Spleen (tissue), 11 donors: ENCODE data around the gene ADAM21. TPM values are rescaled to one million over a fixed set of nuclear protein-coding genes. Genes with fewer than 3 reads are reported as not detected.
"Not testable (repeated sequence)": the region's sequence is repeated elsewhere in the genome, so short reads cannot be mapped to it uniquely, and the experiment has no call there.

Source experiments
- DNase-seq: peaks from one replicate; pipeline ENCODE4 v3.0.0-alpha.2; 2020
- H3K27ac ChIP-seq, 8 donors: fragments of 200-600 bp; sonication (generic) in 7 of 8; 1 replicate in 4 of 8; 2 replicates in 4 of 8; pipeline versions ENCODE4 v1.5.0 to v1.8.0; 2016 to 2021; ENCODE audit warnings: inconsistent platforms in 4 of 8, mild to moderate bottlenecking in 4 of 8, moderate library complexity in 1 of 8
- H3K27me3 ChIP-seq, 7 donors: fragments of 200-600 bp; sonication (generic) in 6 of 7; replicated peaks in 1 of 7; 1 replicate in 4 of 7; 2 replicates in 3 of 7; pipeline versions ENCODE4 v1.5.0 to v1.8.0; 2016 to 2021; ENCODE audit warnings: inconsistent platforms in 3 of 7, mild to moderate bottlenecking in 1 of 7
- H3K36me3 ChIP-seq, 6 donors: fragments of 200-600 bp; sonication (generic) in 5 of 6; 1 replicate in 4 of 6; 2 replicates in 2 of 6; pipeline versions ENCODE4 v1.5.0 to v1.8.0; 2016 to 2021; ENCODE audit warnings: inconsistent platforms in 2 of 6
- H3K4me1 ChIP-seq, 6 donors: fragments of 200-600 bp; sonication (generic) in 5 of 6; 1 replicate in 3 of 6; 2 replicates in 3 of 6; pipeline versions ENCODE4 v1.5.0 to v1.8.0; 2016 to 2021; ENCODE audit warnings: inconsistent platforms in 3 of 6
- H3K4me3 ChIP-seq, 8 donors: fragments of 200-600 bp; sonication (generic) in 7 of 8; 1 replicate in 4 of 8; 2 replicates in 4 of 8; pipeline versions ENCODE4 v1.5.0 to v1.8.0; 2016 to 2021; ENCODE audit warnings: inconsistent platforms in 4 of 8, mild to moderate bottlenecking in 4 of 8, moderate library complexity in 2 of 8
- H3K9me3 ChIP-seq, 8 donors: fragments of 200-600 bp; sonication (generic) in 7 of 8; 1 replicate in 4 of 8; 2 replicates in 4 of 8; pipeline versions ENCODE4 v1.5.0 to v1.8.0; 2016 to 2021; ENCODE audit warnings: inconsistent platforms in 4 of 8
- CTCF ChIP-seq, 11 experiments: fragments of 200-600 bp in 7 of 11; fragments of 450-650 bp in 4 of 11; sonication (generic) in 4 of 11; IDR thresholded peaks in 8 of 11; conservative IDR thresholded peaks in 3 of 11; 1 replicate in 7 of 11; 2 replicates in 4 of 11; pipeline versions ENCODE4 v1.4.0 to v1.8.0; 2016 to 2021; ENCODE audit warnings: antibody characterized with exemption in 11 of 11, inconsistent platforms in 4 of 11, mild to moderate bottlenecking in 1 of 11
- POLR2A ChIP-seq, 3 donors: fragments of 450-650 bp; IDR thresholded peaks; one replicate each; pipeline ENCODE4 v1.5.1; 2017; ENCODE audit warnings: antibody characterized with exemption in 3 of 3, mild to moderate bottlenecking in 1 of 3
- POLR2AphosphoS5 ChIP-seq, 3 donors: sonication (generic); formaldehyde crosslinking; IDR thresholded peaks; one replicate each; pipeline ENCODE4 v1.5.1; 2017; ENCODE audit warnings: antibody characterized with exemption in 3 of 3
- WGBS, 5 donors: extraction: QIAGEN DNeasy Blood & Tissue Kit in 3 of 5; methylation state at CpG; one replicate each; pipeline versions ENCODE4 v1.1.5 to v1.1.7; 2013 to 2018; 5-methylcytosine and 5-hydroxymethylcytosine counted together
- intact Hi-C: fragments of 100-400 bp; cut with DNase I; formaldehyde crosslinking; loops from one replicate; pipeline ENCODE4 v1.15.0; 2023; ENCODE audit warnings: low total_unique reads
- polyA plus RNA-seq, 3 donors: library from polyadenylated mRNA; stranded (reverse); fragments of 200-250 nt; gene quantifications; one replicate each; pipeline ENCODE4 v1.2.1, GENCODE V29; 2013
- total RNA-seq, 7 donors: library from RNA; depleted of rRNA in 3 of 7; stranded (reverse); fragments of >200 nt in 3 of 7; fragmentation: NEBNext Ultra II Directional in 4 of 7; extraction: Animal tissue kit (Norgen Biotek cat#: 25700) in 4 of 7; gene quantifications; one replicate each; pipeline versions ENCODE4 v1.1.0 to v1.2.1, GENCODE V29; 2016 to 2021
- donor health status: healthy with polysubstance abuse.
- donor health status: DM: no; HTN: no; CAD: no; lungs with moderate emphysema.
- donor health status: DM: no; HTN: no; CAD: no.
- donor health status: Bipolar disorder and iron deficiency.
- donor health status: healthy.
- donor health status: DM: no; HTN: no; CAD: no.
- donor health status: DM: yes; HTN: yes; CAD: no.

The ADAM21 gene
- total and polyA plus RNA-seq, 10 donors = 0.06 to 0.23 (median 0.17) TPM; not detected in 6

DNA sequence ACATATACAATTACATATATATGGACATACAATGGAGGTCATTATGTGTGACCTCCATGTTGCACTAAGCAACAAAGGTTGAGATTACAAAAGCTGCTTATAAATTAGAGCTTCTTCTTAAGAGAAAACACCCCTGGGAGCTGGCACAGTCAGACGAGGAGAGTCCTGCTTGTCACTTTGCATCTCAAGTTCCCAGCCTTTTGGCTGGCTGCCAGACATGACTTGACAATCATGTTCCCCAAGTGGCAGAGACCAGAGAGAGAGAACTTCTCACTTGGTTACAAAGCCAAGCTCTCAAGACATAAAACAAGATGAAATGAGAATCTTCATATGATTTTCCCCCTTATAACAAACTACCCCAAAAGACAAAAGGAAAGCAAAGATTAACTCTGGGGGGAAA, 26.6 kb upstream of the ADAM21 start:
- H3K4me1 ChIP-seq = no peaks in the 10 kb centered on the region
- intact Hi-C loops = no loop called here
- H3K27ac ChIP-seq = no peak overlapping the region
- H3K9me3 ChIP-seq = peaks cover 0 to 40% (median 3%) of the 10 kb centered on the region in 8 donors
- no peak overlapping the region for H3K4me3 ChIP-seq
- DNase-seq = no peak
- no peak for TF ChIP-seq POLR2AphosphoS5 (IDR thresholded peaks at IDR 0.05)
- no peak for TF ChIP-seq CTCF (IDR thresholded peaks at IDR 0.05 in 8 of 11, conservative IDR thresholded peaks at IDR 0.05 in 3 of 11)
- TF ChIP-seq POLR2A (IDR thresholded peaks at IDR 0.05) = no peak
- no peaks in the 10 kb centered on the region for H3K27me3 ChIP-seq
- no peaks in the 10 kb centered on the region for H3K36me3 ChIP-seq
- WGBS, 5 donors = 0 to 4% (median 0%) methylated on average over 1 of the region's 1 CpG

- DNase-seq = not testable (repeated sequence)
Measured at GRCh38 chr14:70426555-70426954, 25.4 kb upstream of the ADAM21 start.

DNA sequence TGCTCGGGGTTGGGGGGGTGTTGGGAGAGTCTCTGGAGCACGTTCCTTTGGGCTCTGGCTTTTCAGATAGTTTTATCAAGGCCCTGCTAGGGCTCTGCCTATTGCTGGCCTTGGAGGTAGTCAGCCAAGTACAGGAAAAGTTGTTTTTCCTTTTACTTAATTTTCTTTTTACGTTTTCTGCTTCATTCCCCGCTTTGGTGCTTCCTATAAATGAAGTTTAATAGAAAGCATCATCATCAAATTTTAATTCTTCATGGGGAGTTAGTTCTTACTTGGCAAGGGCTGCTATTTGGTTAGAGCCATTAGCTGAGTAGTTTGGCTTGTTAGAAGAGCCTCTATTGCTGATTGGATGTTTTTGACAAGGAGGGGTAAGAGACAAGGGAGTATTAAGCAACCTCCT, 15.1 kb upstream of the ADAM21 start:
- 37 to 60% (median 51%) methylated on average over 4 of the region's 4 CpGs for WGBS, 5 donors
- no peak for DNase-seq
- TF ChIP-seq POLR2A (IDR thresholded peaks at IDR 0.05) (no peak), POLR2AphosphoS5 (IDR thresholded peaks at IDR 0.05) (no peak), CTCF (IDR thresholded peaks at IDR 0.05 in 8 of 11, conservative IDR thresholded peaks at IDR 0.05 in 3 of 11) (no peak)
- no peak overlapping the region for H3K4me3 ChIP-seq
- H3K9me3 ChIP-seq = peaks cover 0 to 93% (median 65%) of the 10 kb centered on the region in 8 donors
- H3K4me1 ChIP-seq = no peaks in the 10 kb centered on the region
- intact Hi-C loops = no loop called here
- no peaks in the 10 kb centered on the region for H3K27me3 ChIP-seq
- no peaks in the 10 kb centered on the region for H3K36me3 ChIP-seq
- H3K27ac ChIP-seq = no peak overlapping the region

More at GRCh38 chr14:70426555-70426954, 25.4 kb upstream of the ADAM21 start:
- H3K27ac ChIP-seq, intact Hi-C loops, H3K4me3 ChIP-seq, H3K27me3 ChIP-seq, H3K4me1 ChIP-seq, H3K36me3 ChIP-seq: not testable (repeated sequence)
- H3K9me3 ChIP-seq = peaks cover 4 to 52% (median 14%) of the 10 kb centered on the region in 8 donors
- WGBS, 5 donors = 64 to 87% (median 84%) methylated on average over 4 of the region's 4 CpGs

GRCh38 chr14:70441641-70442040, 10.3 kb upstream of the ADAM21 start:
- intact Hi-C loops = no loop called here
- H3K9me3 ChIP-seq = peaks cover 5 to 96% (median 79%) of the 10 kb centered on the region in 8 donors
- 61 to 82% (median 79%) methylated on average over 3 of the region's 3 CpGs for WGBS, 5 donors
- H3K36me3 ChIP-seq = peaks cover 0 to 8% (median 0%) of the 10 kb centered on the region in 6 donors
- no peaks in the 10 kb centered on the region for H3K27me3 ChIP-seq
- H3K4me3 ChIP-seq = no peak overlapping the region
- H3K27ac ChIP-seq = no peak overlapping the region
- DNase-seq = no peak
- no peak for TF ChIP-seq POLR2AphosphoS5 (IDR thresholded peaks at IDR 0.05)
- no peak for TF ChIP-seq CTCF (IDR thresholded peaks at IDR 0.05 in 8 of 11, conservative IDR thresholded peaks at IDR 0.05 in 3 of 11)
- TF ChIP-seq POLR2A (IDR thresholded peaks at IDR 0.05) = no peak
- H3K4me1 ChIP-seq = no peaks in the 10 kb centered on the region

DNA sequence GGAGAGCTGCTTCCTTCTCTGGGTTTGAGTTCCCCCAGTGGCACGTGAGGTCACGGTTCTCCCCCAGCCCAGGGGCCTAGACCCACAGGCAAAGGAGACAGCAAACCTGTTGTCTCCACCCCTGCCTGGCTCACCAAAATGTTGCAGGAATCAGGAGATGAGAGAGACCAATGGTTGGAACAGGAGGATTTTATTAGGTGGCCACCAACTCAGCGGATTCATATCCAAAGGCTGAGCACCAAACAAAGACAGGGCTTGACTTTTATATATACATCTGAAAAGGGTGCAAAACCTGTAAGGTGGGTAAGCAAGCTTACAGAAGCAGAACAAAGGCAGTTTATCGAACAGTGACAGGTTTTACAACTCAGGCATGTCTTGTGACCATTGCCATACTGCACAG, 9.2 kb upstream of the ADAM21 start:
- H3K9me3 ChIP-seq = peaks cover 5 to 85% (median 67%) of the 10 kb centered on the region in 8 donors
- H3K4me3 ChIP-seq = no peak overlapping the region
- H3K36me3 ChIP-seq = peaks cover 0 to 8% (median 0%) of the 10 kb centered on the region in 6 donors
- no peak for DNase-seq
- no peaks in the 10 kb centered on the region for H3K4me1 ChIP-seq
- intact Hi-C loops = no loop called here
- no peak overlapping the region for H3K27ac ChIP-seq
- H3K27me3 ChIP-seq = no peaks in the 10 kb centered on the region
- no peak for TF ChIP-seq POLR2A (IDR thresholded peaks at IDR 0.05)
- TF ChIP-seq CTCF (IDR thresholded peaks at IDR 0.05 in 8 of 11, conservative IDR thresholded peaks at IDR 0.05 in 3 of 11) = no peak
- TF ChIP-seq POLR2AphosphoS5 (IDR thresholded peaks at IDR 0.05) = no peak
- 81 to 95% (median 88%) methylated on average over 4 of the region's 4 CpGs for WGBS, 5 donors
